GM19099 (cell line): ENCODE measurements around the gene ACAN.

Experiments
- POLR2A ChIP-seq: IDR thresholded peaks from 3 replicates; pipeline ENCODE4 v1.6.1; 2011; ENCODE audit warnings: low read depth; ENCODE audit not compliant: insufficient read length; ENCODE audit errors: extremely low read depth

The ACAN gene

DNA sequence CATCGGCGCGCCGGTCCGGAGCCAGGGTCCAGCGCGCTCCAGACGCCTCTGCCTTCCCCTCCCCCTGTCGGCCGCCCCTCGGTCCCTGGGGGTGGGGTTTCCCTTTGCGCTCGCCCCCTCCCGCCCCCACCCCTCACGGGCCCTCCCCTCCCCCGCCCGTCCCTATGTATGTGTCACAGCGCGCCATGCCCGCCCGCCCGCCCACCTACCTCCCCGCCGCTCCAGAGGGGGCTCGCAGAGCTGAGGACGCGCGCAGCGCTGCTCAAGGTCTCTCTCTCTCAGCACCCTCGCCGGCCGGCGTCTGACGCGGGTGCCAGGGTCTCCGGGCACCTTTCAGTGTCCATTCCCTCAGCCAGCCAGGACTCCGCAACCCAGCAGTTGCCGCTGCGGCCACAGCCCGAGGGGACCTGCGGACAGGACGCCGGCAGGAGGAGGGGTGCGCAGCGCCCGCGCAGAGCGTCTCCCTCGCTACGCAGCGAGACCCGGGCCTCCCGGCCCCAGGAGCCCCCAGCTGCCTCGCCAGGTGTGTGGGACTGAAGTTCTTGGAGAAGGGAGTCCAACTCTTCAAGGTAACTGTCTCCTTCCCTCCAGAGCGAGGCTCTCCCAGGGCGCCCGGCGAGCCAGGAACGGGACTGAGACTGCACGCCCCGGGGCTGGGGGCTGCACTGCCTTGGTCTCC lies at the start of gene ACAN:
TSS of gene ACAN (plus strand) at position 196 of the 679 bp plus-strand sequence. CDS start 32,771 bp downstream, outside the sequence.
- TF ChIP-seq POLR2A, result no peak

- TF ChIP-seq POLR2A, result no peak
Observed at GRCh38 chr15:88756521-88756920, 46.7 kb upstream of the ACAN start.

DNA sequence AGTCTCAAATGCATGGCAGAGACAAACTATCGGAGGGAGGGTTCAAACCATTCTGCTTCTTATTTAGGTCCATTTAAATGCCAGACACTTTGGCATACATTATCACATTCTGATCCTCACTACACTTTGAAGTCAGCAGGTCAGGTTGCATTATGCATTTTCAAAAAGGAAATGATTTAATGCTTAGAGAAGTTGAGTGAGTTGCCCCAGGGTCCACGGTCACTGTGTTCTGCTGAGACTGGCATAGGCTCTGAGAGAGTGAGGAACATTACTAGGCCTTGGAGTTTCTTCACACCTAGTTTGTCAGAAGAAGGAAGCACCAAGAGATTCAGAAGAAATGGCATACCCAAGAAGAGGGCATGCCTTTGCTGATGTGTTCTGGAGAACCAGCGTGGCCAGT lies 46.3 kb upstream of the ACAN start:
- no peak for TF ChIP-seq POLR2A

- no peak for TF ChIP-seq POLR2A
Observed at GRCh38 chr15:88759872-88760271, 43.4 kb upstream of the ACAN start.

DNA sequence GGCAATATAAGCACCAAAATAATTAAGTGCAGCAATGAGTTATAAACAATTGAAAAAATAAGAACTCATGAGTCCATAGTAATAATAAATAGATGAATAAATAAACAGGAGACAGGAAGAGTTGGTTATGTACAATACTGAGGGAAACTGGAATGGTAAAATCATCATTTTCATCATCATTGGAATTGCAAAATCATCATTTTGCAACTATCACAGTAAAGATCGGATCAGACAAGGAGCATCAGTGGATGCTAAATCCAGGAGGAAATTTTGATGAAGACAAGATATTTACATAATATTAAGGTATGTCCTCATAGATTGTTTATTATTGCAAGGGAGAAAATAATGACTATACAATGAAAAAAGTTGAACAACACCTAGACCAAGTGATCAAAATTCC lies 38.8 kb upstream of the ACAN start:
- no peak for TF ChIP-seq POLR2A

DNA sequence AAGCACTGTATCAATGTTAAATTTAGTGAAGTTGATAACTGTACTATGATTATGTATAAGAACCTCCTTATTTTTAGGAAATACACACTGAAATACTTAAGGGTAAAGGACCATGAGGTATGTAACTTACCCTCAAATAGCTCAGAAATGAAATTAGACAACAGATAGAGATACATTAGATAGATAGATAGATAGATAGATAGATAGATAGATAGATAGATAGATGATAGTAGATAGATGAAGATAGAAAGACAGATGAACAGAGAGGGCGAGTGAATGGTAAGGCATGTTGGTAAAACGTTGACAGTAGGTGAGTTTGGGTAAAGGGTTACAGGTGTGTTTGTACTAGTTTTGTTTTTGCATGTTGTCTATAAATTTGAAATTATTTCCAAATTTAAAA lies 38.0 kb upstream of the ACAN start:
- no peak for TF ChIP-seq POLR2A

DNA sequence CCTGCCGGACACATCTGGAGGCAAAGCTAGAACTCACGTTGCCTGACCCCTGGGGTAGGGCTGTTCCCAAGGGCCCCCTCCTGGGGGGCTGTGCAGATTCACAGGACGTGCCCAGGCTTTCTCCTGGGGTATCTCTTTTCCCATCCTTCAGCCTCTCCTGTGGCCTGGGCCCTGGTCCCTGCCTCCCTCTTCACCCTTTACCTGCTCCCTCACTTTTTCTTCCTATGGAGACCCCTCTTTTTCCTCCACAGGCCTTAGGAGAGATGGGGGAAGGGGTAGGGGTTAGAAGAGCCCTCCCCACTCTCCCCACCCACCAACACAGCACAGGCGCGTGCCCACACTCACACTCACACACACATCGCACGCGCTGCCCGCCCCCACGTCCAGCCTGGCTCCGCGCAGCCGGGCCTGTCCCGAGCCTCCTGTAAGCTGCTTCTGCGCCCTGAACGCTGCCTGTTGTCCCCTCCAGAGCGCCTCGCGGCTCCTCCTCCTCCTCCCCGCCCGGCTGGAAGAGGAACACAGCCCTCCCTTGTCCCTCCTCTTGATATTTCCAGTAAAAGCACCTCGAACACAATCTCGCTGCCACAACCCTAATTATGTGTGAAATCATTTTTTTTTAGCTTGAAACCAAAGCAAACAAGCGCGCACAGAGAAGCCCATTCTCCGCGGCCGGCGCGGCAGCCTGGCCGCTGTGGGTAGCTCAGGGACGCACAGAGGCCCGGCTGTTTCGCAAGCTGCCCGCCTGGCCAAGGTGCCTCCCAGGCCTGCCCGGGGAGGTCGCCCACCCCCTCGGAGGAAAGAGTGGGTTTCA lies 33.9 kb upstream of the ACAN start:
- no peak for TF ChIP-seq POLR2A

DNA sequence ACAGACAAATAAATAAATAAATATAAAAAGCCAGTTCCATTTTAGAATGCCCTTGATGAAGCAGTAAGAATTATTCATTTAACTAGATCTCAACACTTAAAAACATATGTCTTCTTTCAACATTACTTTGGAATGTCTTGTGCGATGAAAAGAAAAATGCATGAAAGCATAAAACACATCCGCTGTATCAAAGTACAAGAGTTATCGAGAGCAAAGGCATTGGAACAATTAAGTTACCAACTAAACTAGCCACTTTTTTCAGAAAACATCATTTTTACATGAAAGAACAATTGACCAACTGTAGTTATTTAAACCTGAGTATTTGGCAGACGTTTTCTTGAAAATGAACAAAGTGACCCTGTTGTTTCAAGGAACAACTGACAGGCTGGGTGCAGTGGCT lies 27.5 kb upstream of the ACAN start:
- TF ChIP-seq POLR2A, result no peak

GRCh38 chr15:88776646-88777045 lies 26.6 kb upstream of the ACAN start:
- TF ChIP-seq POLR2A, result no peak

- no peak for TF ChIP-seq POLR2A
Observed at GRCh38 chr15:88779944-88780343, 23.3 kb upstream of the ACAN start.

- TF ChIP-seq POLR2A, result no peak
Observed at GRCh38 chr15:88782465-88782864, 20.8 kb upstream of the ACAN start.

GRCh38 chr15:88785217-88785616 lies 18.0 kb upstream of the ACAN start:
- TF ChIP-seq POLR2A, result no peak

- TF ChIP-seq POLR2A, result no peak
Observed at GRCh38 chr15:88788036-88788435, 15.2 kb upstream of the ACAN start.

DNA sequence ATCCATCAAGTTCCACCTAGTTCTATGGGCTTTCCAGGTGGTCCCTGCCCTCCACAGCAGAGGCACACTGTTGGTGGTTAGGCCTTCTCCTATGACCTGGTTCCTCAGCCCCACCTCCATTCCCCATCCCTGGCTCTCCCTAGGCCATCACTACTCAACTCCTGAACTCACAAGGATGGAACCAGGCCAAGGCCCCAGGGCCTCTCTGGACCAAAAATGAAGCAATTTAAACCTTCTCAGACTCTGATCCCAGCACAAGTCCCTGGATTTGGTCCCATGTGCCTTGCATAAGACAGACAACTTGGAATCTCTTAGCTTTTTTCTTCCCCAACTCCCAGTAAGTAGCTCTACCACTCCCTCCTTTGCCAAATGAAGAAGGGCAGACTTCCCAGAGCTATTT lies 14.4 kb upstream of the ACAN start:
- TF ChIP-seq POLR2A, result no peak

GRCh38 chr15:88790486-88790885 lies 12.8 kb upstream of the ACAN start:
- TF ChIP-seq POLR2A, result no peak

DNA sequence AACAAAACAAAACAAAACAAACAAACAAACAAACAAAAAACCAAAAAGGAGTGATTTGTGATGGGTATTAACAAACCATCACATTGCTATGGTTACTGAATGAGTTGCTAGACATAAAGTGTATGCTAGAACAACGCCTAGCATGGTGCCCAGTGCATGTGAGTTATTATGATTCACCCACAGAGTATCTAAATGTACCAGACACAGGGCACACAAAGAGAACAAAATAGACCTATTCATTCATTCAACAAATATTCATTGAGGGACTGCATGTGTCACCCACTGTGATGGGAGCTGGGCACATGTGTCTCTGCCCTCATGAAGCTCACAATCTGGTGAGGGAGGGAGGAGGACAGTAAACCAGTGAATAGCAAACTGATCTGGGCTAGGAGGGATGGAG lies 11.6 kb upstream of the ACAN start:
- no peak for TF ChIP-seq POLR2A
